ENCODE measurements around the gene COL9A2.

GRCh38 chr1:40303051-40303771 is 13.9 kb downstream of the COL9A2 start:
- TF ChIP-seq EP300 (IDR thresholded peaks at IDR 0.05) (no peak), CTCF (IDR thresholded peaks at IDR 0.05) (no peak), POLR2A (IDR thresholded peaks at IDR 0.05; ENCODE audit: low read length) (no peak), TFCP2L1 (CRISPR knock-in tag; IDR thresholded peaks at IDR 0.05) (no peak), BCL3 (IDR thresholded peaks at IDR 0.05) (no peak), RAD21 (conservative IDR thresholded peaks at IDR 0.05 in 1 of 2, IDR thresholded peaks at IDR 0.05 in 1 of 2) (no peak), RCOR1 (IDR thresholded peaks at IDR 0.05; ENCODE audit: low read depth, low read length) (no peak), JUNB (IDR thresholded peaks at IDR 0.05) (no peak), HDAC2 (IDR thresholded peaks at IDR 0.05) (no peak), CEBPB (IDR thresholded peaks at IDR 0.05) (no peak), USF2 (IDR thresholded peaks at IDR 0.05) (no peak), PBX3 (IDR thresholded peaks at IDR 0.05) (no peak), SMC3 (IDR thresholded peaks at IDR 0.05) (no peak)

All from A549 (cell line).